ENCODE measurements around the gene LRRC46.
A peak's percentile ranks its signal among the peaks of the same experiment; 100 is the strongest.

The LRRC46 gene

DNA sequence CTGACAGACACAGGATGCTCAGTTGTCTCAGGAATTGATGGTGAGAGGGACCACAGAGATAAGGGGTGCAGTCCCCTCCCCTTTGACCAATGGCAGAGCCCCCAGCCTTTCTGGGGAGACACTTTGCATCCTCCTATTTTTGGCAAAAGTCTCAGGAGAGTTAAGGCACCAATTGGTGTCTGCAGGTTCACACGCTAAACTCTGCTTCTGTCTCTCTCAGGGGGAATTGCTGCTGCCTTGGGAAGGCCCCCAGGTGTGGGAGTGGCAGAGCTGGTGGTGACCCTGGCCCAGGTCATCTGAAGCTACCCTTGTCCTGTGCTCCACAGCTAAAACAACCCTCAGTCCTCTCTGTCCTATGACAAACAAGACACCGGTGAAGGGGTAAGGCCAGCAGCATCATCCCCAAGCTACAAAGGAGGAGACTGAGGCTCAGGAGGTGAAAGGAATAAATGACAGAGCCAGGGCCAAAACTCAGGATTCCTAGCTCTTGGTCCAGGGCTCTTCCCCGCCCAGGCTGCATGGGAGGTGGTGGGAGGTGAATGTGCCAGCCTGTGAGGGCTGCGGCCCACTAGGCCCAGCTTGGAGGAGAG lies 30.2 kb upstream of the LRRC46 start:
- Histone ChIP-seq H3K27ac (no peak overlapping the region), H4K20me1 (no peaks in the 10 kb centered on the region), H3K9ac (no peak overlapping the region), H3K4me2 (no peak overlapping the region), H3K9me3 (no peaks in the 10 kb centered on the region), H3K4me3 (no peak overlapping the region), H3K4me1 (peaks cover 44% of the 10 kb centered on the region), H3K27me3 (no peaks in the 10 kb centered on the region), H3K36me3 (no peaks in the 10 kb centered on the region)
- TF ChIP-seq Cebpa-rat (IDR thresholded peaks at IDR 0.05) = no peak

DNA sequence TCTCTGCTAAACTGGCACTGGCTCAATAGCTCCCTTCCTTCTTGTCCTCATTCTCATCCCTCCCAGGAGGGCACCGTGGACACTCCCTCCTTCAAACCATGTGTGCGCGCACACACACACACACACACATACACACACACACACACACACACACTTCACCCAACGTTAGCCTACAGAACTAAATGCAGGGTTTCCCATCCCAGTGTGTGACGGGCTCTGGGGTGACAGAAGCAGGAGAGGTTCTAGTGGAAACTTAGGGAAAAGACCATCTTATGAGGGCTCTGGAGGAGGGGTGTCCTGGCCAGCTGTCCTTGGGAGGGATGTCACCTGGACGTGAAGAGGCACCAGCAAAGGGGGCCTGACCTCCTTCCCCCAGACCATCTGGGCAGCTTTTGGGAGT lies 29.6 kb upstream of the LRRC46 start:
- no peaks in the 10 kb centered on the region for H3K27me3 ChIP-seq
- peaks cover 51% of the 10 kb centered on the region for H3K4me1 ChIP-seq
- no peak overlapping the region for H3K9ac ChIP-seq
- H3K4me3 ChIP-seq = no peak overlapping the region
- no peak for TF ChIP-seq Cebpa-rat (IDR thresholded peaks at IDR 0.05)
- H3K27ac ChIP-seq = no peak overlapping the region
- H3K9me3 ChIP-seq = no peaks in the 10 kb centered on the region
- H4K20me1 ChIP-seq = no peaks in the 10 kb centered on the region
- peaks cover 6% of the 10 kb centered on the region for H3K36me3 ChIP-seq
- peak overlapping the region; percentile 36; the same call in 1 of the 2 replicates for H3K4me2 ChIP-seq

DNA sequence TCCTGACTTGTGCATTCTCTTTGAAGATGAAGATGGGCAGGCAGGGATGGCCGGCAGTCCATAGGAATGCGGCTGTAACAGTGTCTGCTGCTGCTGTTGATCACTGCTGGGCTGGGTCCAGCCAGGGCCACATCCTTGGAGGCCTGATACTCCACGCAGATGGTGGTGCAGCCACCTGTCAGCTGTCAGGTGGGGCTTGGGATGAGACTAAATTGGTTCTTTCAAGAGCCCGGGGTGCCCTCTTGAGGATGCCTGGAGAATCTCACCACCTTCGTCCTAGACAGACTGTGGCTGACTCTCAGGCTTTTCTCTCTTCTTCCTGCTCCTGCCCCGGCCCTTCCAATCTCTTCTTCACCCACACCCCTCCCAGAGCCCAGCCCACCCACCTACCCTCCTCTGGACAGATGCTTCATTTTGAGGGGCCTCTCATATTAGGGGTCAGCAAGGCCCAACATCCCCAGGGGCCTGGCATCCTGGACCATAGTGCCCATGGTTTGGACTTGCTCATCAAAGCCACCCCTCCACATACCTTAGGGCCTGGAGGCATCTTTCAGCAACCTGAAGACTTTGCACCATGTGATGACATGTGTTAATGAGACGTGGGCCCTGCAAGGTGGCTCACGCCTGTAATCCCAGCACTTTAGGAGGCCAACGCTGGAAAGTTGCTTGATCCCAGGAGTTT lies 29.0 kb upstream of the LRRC46 start:
- H3K9ac ChIP-seq = no peak overlapping the region
- no peaks in the 10 kb centered on the region for H3K9me3 ChIP-seq
- H3K36me3 ChIP-seq = peaks cover 11% of the 10 kb centered on the region
- peak overlapping the region; percentile 36; the same call in 1 of the 2 replicates for H3K4me2 ChIP-seq
- TF ChIP-seq Cebpa-rat (IDR thresholded peaks at IDR 0.05) = no peak
- no peaks in the 10 kb centered on the region for H3K27me3 ChIP-seq
- H3K4me3 ChIP-seq = no peak overlapping the region
- no peak overlapping the region for H3K27ac ChIP-seq
- H4K20me1 ChIP-seq = no peaks in the 10 kb centered on the region
- H3K4me1 ChIP-seq = peaks cover 56% of the 10 kb centered on the region

DNA sequence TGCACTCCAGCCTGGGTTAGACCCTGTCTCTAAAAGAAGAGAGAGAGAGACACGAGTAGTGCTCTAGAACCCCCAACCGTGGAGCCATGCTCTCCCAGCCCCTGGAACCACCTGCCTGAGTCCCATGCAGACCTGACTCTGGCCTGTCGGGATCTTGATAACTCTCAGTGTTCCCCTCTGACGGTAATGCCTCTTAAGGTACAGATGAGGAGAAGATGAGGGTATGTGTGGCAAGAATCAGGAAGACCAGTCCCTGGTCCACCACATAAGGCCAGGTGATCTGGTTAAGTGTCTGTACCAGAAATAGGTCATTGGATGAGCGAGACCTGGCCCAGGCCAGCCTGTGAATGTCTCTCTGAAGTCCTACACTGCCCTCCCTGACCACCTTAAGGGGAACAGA lies 28.3 kb upstream of the LRRC46 start:
- Histone ChIP-seq H3K27me3 (no peaks in the 10 kb centered on the region), H3K27ac (no peak overlapping the region), H3K9ac (no peak overlapping the region), H3K4me2 (no peak overlapping the region), H3K9me3 (no peaks in the 10 kb centered on the region), H3K4me3 (no peak overlapping the region), H4K20me1 (no peaks in the 10 kb centered on the region), H3K4me1 (peaks cover 56% of the 10 kb centered on the region), H3K36me3 (peaks cover 19% of the 10 kb centered on the region)
- TF ChIP-seq Cebpa-rat (IDR thresholded peaks at IDR 0.05) = no peak

DNA sequence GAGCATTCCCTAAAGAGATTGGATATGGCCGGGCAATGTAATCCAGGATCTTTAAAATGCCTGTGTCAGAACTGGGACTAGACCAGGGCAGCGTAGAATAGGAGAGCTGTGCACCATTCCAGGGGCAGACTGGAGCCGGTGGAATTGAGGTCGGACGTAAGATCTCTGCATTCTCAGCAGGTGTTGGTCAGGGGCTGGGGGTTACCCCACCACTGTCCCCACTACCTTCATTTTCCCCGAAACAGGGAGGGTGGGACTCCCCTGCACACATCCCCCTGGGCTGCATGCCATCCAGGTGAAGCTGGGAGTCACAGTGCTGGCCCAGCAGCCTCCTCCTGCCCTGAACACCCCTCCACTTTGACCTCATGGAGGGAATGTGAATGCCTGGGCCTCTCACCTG lies 27.7 kb upstream of the LRRC46 start:
- Histone ChIP-seq H3K4me1 (peaks cover 56% of the 10 kb centered on the region), H4K20me1 (no peaks in the 10 kb centered on the region), H3K4me2 (no peak overlapping the region), H3K9ac (no peak overlapping the region), H3K9me3 (no peaks in the 10 kb centered on the region), H3K27ac (0 out of 2 replicates have a peak overlapping the region, but pooled peaks have one; percentile 46), H3K27me3 (no peaks in the 10 kb centered on the region), H3K4me3 (no peak overlapping the region), H3K36me3 (peaks cover 24% of the 10 kb centered on the region)
- TF ChIP-seq Cebpa-rat (IDR thresholded peaks at IDR 0.05) = no peak

DNA sequence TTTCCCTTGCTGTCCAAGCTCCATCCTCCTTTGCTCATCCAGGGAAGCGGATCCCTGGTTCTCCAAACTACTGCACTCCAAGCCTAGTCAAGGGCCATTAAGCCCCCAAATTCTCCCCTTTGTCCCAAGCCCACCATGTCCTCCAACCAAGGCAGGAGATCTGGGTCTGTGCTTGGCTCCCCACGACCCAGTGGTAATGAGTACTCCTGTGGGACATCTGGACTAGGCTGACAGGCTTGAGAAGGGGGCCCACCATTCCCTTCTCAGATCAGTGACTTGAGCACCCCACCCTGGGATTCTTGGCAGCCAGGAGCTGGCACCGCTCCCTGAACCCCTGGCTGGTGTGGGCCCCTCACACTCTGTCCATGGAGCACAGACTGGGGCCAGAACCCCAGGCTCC lies 27.0 kb upstream of the LRRC46 start:
- TF ChIP-seq Cebpa-rat (IDR thresholded peaks at IDR 0.05) = no peak
- H3K9ac ChIP-seq = no peak overlapping the region

DNA sequence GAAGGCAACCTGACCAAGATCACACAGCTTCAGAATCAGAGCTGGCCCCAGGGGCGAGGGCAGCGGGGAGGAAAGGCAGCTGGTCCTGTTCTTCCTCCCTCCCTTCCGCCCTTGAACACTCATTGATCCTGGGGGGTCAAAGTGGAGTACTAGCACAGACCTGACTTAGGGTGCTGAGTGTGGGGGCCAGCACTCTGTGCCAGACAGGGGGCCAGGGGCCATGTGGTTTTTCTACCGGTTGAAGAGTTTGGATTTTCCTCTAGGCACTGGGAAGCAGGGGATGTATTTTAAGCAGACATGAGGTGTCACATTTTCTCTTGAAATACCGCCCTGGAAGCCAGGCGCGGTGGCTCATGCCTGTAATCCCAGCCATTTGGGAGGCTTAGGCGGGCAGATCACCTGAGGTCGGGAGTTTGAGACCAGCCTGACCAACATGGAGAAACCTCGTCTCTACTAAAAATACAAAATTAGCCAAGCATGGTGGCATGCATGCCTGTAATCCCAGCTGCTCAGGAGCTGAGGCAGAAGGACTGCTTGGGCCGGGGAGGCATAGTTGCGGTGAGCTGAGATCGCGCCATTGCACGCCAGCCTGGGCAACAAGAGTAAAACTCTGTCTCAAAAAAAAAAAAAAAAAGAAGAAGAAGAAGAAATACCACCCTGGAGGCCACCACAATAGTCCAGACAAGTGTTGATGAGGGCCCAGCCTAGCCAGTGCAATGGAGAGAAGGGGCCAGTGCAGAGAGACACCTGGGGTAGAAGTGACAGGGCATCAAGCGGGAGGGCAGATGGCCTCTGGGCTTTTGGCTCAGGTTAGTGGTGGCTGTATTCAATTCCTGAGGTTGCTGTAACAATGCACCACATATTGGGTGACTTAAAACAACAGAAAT lies 25.2 kb upstream of the LRRC46 start:
- peak overlapping the region; percentile 57; the same call in 1 of the 2 replicates for H3K9ac ChIP-seq
- 0 out of 2 replicates have a peak overlapping the region, but pooled peaks have one; percentile 12 for H3K4me3 ChIP-seq
- TF ChIP-seq Cebpa-rat (IDR thresholded peaks at IDR 0.05) = no peak
- no peaks in the 10 kb centered on the region for H3K9me3 ChIP-seq
- peak overlapping the region; percentile 69 for H3K27ac ChIP-seq
- peaks cover 48% of the 10 kb centered on the region for H3K36me3 ChIP-seq
- H3K4me2 ChIP-seq = peak overlapping the region; percentile 81
- H3K4me1 ChIP-seq = peaks cover 56% of the 10 kb centered on the region
- H3K27me3 ChIP-seq = no peaks in the 10 kb centered on the region
- H4K20me1 ChIP-seq = 0 out of 2 replicates have a peak, but pooled peaks cover 7% of the 10 kb centered on the region

More for the DNA sequence above, 27.0 kb upstream of the LRRC46 start:
- peaks cover 56% of the 10 kb centered on the region for H3K4me1 ChIP-seq
- H4K20me1 ChIP-seq = no peaks in the 10 kb centered on the region
- no peak overlapping the region for H3K4me3 ChIP-seq
- peak overlapping the region; percentile 46; the same call in 1 of the 2 replicates for H3K27ac ChIP-seq
- H3K27me3 ChIP-seq = no peaks in the 10 kb centered on the region
- peaks cover 31% of the 10 kb centered on the region for H3K36me3 ChIP-seq
- peak overlapping the region; percentile 81 for H3K4me2 ChIP-seq
- no peaks in the 10 kb centered on the region for H3K9me3 ChIP-seq

DNA sequence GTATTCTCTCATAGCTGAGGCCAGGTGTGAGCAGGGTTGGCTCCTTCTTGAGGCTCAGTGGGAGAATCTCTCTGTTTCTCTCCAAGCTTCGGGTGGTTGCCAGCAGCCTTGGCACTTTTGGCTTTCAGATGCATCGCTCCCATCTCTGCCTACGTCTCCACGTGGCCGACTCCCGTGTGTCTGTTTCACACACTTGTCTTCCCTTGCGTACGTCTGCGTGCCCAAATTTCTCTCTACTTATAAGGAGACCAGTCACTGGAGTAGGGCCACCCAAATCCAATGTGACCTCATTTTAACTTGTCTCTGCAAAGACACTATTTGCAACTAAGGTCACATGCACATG lies 24.6 kb upstream of the LRRC46 start:
- H4K20me1 ChIP-seq = 0 out of 2 replicates have a peak, but pooled peaks cover 7% of the 10 kb centered on the region
- peaks cover 56% of the 10 kb centered on the region for H3K4me1 ChIP-seq
- no peaks in the 10 kb centered on the region for H3K27me3 ChIP-seq
- peak overlapping the region; percentile 69; the same call in 1 of the 2 replicates for H3K27ac ChIP-seq
- H3K36me3 ChIP-seq = peaks cover 54% of the 10 kb centered on the region
- no peak overlapping the region for H3K9ac ChIP-seq
- H3K9me3 ChIP-seq = no peaks in the 10 kb centered on the region
- no peak for TF ChIP-seq Cebpa-rat (IDR thresholded peaks at IDR 0.05)
- H3K4me3 ChIP-seq = no peak overlapping the region
- H3K4me2 ChIP-seq = peak overlapping the region; percentile 81; the same call in 1 of the 2 replicates

DNA sequence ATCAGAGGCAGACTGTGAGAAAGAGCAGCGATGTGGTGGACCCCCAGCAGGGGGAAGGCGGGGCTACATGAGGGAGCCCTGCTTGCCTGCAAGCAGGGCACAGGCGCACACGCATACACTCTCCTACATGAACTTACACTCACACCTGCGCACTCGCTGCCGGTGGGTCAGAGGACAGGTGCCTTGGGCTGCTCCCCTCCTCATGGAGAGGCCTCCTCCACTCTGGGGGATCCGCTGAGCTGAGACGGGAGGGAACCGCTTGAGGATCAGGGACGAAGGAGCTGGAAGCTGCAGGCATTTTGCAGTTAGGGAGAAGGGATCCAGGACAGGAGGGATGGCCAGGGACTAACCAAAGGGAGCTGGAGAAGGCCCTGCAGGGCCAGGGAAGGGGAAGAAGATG lies 24.0 kb upstream of the LRRC46 start:
- Histone ChIP-seq H4K20me1 (peaks cover 11% of the 10 kb centered on the region; the same call in 1 of the 2 replicates), H3K36me3 (peaks cover 60% of the 10 kb centered on the region), H3K27me3 (no peaks in the 10 kb centered on the region), H3K27ac (no peak overlapping the region), H3K4me2 (no peak overlapping the region), H3K9me3 (no peaks in the 10 kb centered on the region), H3K4me3 (no peak overlapping the region), H3K4me1 (peaks cover 51% of the 10 kb centered on the region), H3K9ac (no peak overlapping the region)
- TF ChIP-seq Cebpa-rat (IDR thresholded peaks at IDR 0.05) = no peak

All from BLaER1 (cell line).